Measurements from ENCODE around the gene SLC2A4RG.

The SLC2A4RG gene

GRCh38 chr20:63735859-63736718 lies 3.5 kb upstream of the SLC2A4RG start, which contains the start of gene LIME1:
Gene LIME1, plus strand, starts transcription at chr20:63736664. Its CDS starts 886 bp downstream, at chr20:63737550.
- Histone ChIP-seq H3K4me3 (ENCODE audit: low read length) (no peak within 1 kb of the TSS; the same call in 1 of the 2 replicates), H3K27ac (ENCODE audit: low read length) (no peak within 1 kb of the TSS), H3K36me3 (ENCODE audit: control insufficient read depth, insufficient read depth, low read length) (peaks cover 11% of the 10 kb centered on the region; the same call in 1 of the 2 replicates), H3K4me1 (ENCODE audit: control insufficient read depth, insufficient read depth, low read length) (peaks cover 5% of the 10 kb centered on the region), H3K27me3 (ENCODE audit: control insufficient read depth, insufficient read depth, low read length) (no peaks in the 10 kb centered on the region), H3K9me3 (ENCODE audit: control insufficient read depth, insufficient read depth, low read length) (no peaks in the 10 kb centered on the region)
- no peak for DNase-seq (ENCODE audit: low read depth, low spot score)
- WGBS (ENCODE audit: insufficient coverage, insufficient read length): no CpG with 5 or more reads among the region's 31 CpGs

- WGBS (ENCODE audit: insufficient coverage, insufficient read length): no CpG with 5 or more reads among the region's 30 CpGs
- peaks cover 5% of the 10 kb centered on the region for H3K4me1 ChIP-seq (ENCODE audit: control insufficient read depth, insufficient read depth, low read length)
- H3K9me3 ChIP-seq (ENCODE audit: control insufficient read depth, insufficient read depth, low read length): no peaks in the 10 kb centered on the region
- H3K27me3 ChIP-seq (ENCODE audit: control insufficient read depth, insufficient read depth, low read length): no peaks in the 10 kb centered on the region
- H3K4me3 ChIP-seq (ENCODE audit: low read length): no peak overlapping the region; the same call in 1 of the 2 replicates
- no peak for DNase-seq (ENCODE audit: low read depth, low spot score)
- H3K27ac ChIP-seq (ENCODE audit: low read length): no peak overlapping the region
- peaks cover 13% of the 10 kb centered on the region for H3K36me3 ChIP-seq (ENCODE audit: control insufficient read depth, insufficient read depth, low read length)
These were observed 2.5 kb upstream of the SLC2A4RG start for GRCh38 chr20:63736893-63737694.

GRCh38 chr20:63737695-63737944 lies 2.0 kb upstream of the SLC2A4RG start:
- no peak for DNase-seq (ENCODE audit: low read depth, low spot score)
- no CpG with 5 or more reads among the region's 26 CpGs for WGBS (ENCODE audit: insufficient coverage, insufficient read length)
- Histone ChIP-seq H3K4me3 (ENCODE audit: low read length) (peak overlapping the region; percentile 39; the same call in 1 of the 2 replicates), H3K9me3 (ENCODE audit: control insufficient read depth, insufficient read depth, low read length) (no peaks in the 10 kb centered on the region), H3K36me3 (ENCODE audit: control insufficient read depth, insufficient read depth, low read length) (peaks cover 13% of the 10 kb centered on the region), H3K4me1 (ENCODE audit: control insufficient read depth, insufficient read depth, low read length) (peaks cover 6% of the 10 kb centered on the region), H3K27ac (ENCODE audit: low read length) (no peak overlapping the region), H3K27me3 (ENCODE audit: control insufficient read depth, insufficient read depth, low read length) (no peaks in the 10 kb centered on the region)

GRCh38 chr20:63737945-63738686 lies 1.5 kb upstream of the SLC2A4RG start:
- Histone ChIP-seq H3K4me3 (ENCODE audit: low read length) (peak overlapping the region; percentile 39; the same call in 1 of the 2 replicates), H3K4me1 (ENCODE audit: control insufficient read depth, insufficient read depth, low read length) (peaks cover 6% of the 10 kb centered on the region), H3K36me3 (ENCODE audit: control insufficient read depth, insufficient read depth, low read length) (peaks cover 10% of the 10 kb centered on the region; the same call in 1 of the 2 replicates), H3K27me3 (ENCODE audit: control insufficient read depth, insufficient read depth, low read length) (no peaks in the 10 kb centered on the region), H3K9me3 (ENCODE audit: control insufficient read depth, insufficient read depth, low read length) (no peaks in the 10 kb centered on the region), H3K27ac (ENCODE audit: low read length) (no peak overlapping the region)
- WGBS (ENCODE audit: insufficient coverage, insufficient read length): no CpG with 5 or more reads among the region's 43 CpGs
- no peak for DNase-seq (ENCODE audit: low read depth, low spot score)

GRCh38 chr20:63738687-63739129 lies 868 bp upstream of the SLC2A4RG start:
- H3K36me3 ChIP-seq (ENCODE audit: control insufficient read depth, insufficient read depth, low read length): peaks cover 5% of the 10 kb centered on the region; the same call in 1 of the 2 replicates
- H3K4me3 ChIP-seq (ENCODE audit: low read length): no peak overlapping the region
- no peaks in the 10 kb centered on the region for H3K9me3 ChIP-seq (ENCODE audit: control insufficient read depth, insufficient read depth, low read length)
- peaks cover 6% of the 10 kb centered on the region for H3K4me1 ChIP-seq (ENCODE audit: control insufficient read depth, insufficient read depth, low read length)
- DNase-seq (ENCODE audit: low read depth, low spot score): no peak
- no CpG with 5 or more reads among the region's 26 CpGs for WGBS (ENCODE audit: insufficient coverage, insufficient read length)
- no peak overlapping the region for H3K27ac ChIP-seq (ENCODE audit: low read length)
- no peaks in the 10 kb centered on the region for H3K27me3 ChIP-seq (ENCODE audit: control insufficient read depth, insufficient read depth, low read length)

GRCh38 chr20:63740070-63740626 lies 572 bp downstream of the SLC2A4RG start:
- WGBS (ENCODE audit: insufficient coverage, insufficient read length): no CpG with 5 or more reads among the region's 80 CpGs
- Histone ChIP-seq H3K36me3 (ENCODE audit: control insufficient read depth, insufficient read depth, low read length) (peaks cover 2% of the 10 kb centered on the region; the same call in 1 of the 2 replicates), H3K4me1 (ENCODE audit: control insufficient read depth, insufficient read depth, low read length) (peaks cover 6% of the 10 kb centered on the region), H3K27me3 (ENCODE audit: control insufficient read depth, insufficient read depth, low read length) (no peaks in the 10 kb centered on the region), H3K4me3 (ENCODE audit: low read length) (peak overlapping the region; percentile 36; the same call in 1 of the 2 replicates), H3K27ac (ENCODE audit: low read length) (no peak overlapping the region), H3K9me3 (ENCODE audit: control insufficient read depth, insufficient read depth, low read length) (no peaks in the 10 kb centered on the region)
- no peak for DNase-seq (ENCODE audit: low read depth, low spot score)

GRCh38 chr20:63740627-63741353 lies 1.2 kb downstream of the SLC2A4RG start:
- no peaks in the 10 kb centered on the region for H3K27me3 ChIP-seq (ENCODE audit: control insufficient read depth, insufficient read depth, low read length)
- H3K9me3 ChIP-seq (ENCODE audit: control insufficient read depth, insufficient read depth, low read length): no peaks in the 10 kb centered on the region
- H3K36me3 ChIP-seq (ENCODE audit: control insufficient read depth, insufficient read depth, low read length): peaks cover 2% of the 10 kb centered on the region; the same call in 1 of the 2 replicates
- H3K4me1 ChIP-seq (ENCODE audit: control insufficient read depth, insufficient read depth, low read length): peaks cover 6% of the 10 kb centered on the region
- DNase-seq (ENCODE audit: low read depth, low spot score): no peak
- no peak overlapping the region for H3K27ac ChIP-seq (ENCODE audit: low read length)
- H3K4me3 ChIP-seq (ENCODE audit: low read length): peak overlapping the region; percentile 36; the same call in 1 of the 2 replicates
- WGBS (ENCODE audit: insufficient coverage, insufficient read length): no CpG with 5 or more reads among the region's 29 CpGs

- Histone ChIP-seq H3K4me3 (ENCODE audit: low read length) (no peak overlapping the region; the same call in 1 of the 2 replicates), H3K27me3 (ENCODE audit: control insufficient read depth, insufficient read depth, low read length) (no peaks in the 10 kb centered on the region), H3K36me3 (ENCODE audit: control insufficient read depth, insufficient read depth, low read length) (peaks cover 5% of the 10 kb centered on the region), H3K4me1 (ENCODE audit: control insufficient read depth, insufficient read depth, low read length) (peaks cover 6% of the 10 kb centered on the region), H3K9me3 (ENCODE audit: control insufficient read depth, insufficient read depth, low read length) (no peaks in the 10 kb centered on the region), H3K27ac (ENCODE audit: low read length) (no peak overlapping the region)
- WGBS (ENCODE audit: insufficient coverage, insufficient read length): no CpG with 5 or more reads among the region's 6 CpGs
- DNase-seq (ENCODE audit: low read depth, low spot score): no peak
These were observed 1.7 kb downstream of the SLC2A4RG start for GRCh38 chr20:63741354-63741675.

- DNase-seq (ENCODE audit: low read depth, low spot score): no peak
- Histone ChIP-seq H3K27ac (ENCODE audit: low read length) (no peak overlapping the region), H3K27me3 (ENCODE audit: control insufficient read depth, insufficient read depth, low read length) (no peaks in the 10 kb centered on the region), H3K36me3 (ENCODE audit: control insufficient read depth, insufficient read depth, low read length) (peaks cover 5% of the 10 kb centered on the region), H3K4me1 (ENCODE audit: control insufficient read depth, insufficient read depth, low read length) (peaks cover 6% of the 10 kb centered on the region), H3K9me3 (ENCODE audit: control insufficient read depth, insufficient read depth, low read length) (no peaks in the 10 kb centered on the region), H3K4me3 (ENCODE audit: low read length) (no peak overlapping the region)
- WGBS (ENCODE audit: insufficient coverage, insufficient read length): no CpG with 5 or more reads among the region's 30 CpGs
These were observed 2.3 kb downstream of the SLC2A4RG start for GRCh38 chr20:63741676-63742380.
